ENCODE results near the gene AKAP8. TPM values are rescaled to one million over a fixed set of nuclear protein-coding genes. Genes with fewer than 3 reads are reported as not detected.

The AKAP8 gene
- total RNA-seq = 10 to 100 TPM; 54.5 to 57.1 TPM

- Mint-ChIP-seq H3K36me3 (ENCODE audit: low read depth) (peaks cover 7% of the 10 kb centered on the region), H3K4me1 (peaks cover 32% of the 10 kb centered on the region), H3K27ac (peak within 1 kb of the TSS; percentile 99), H3K4me3 (peak within 1 kb of the TSS; percentile 87), H3K9me3 (no peaks in the 10 kb centered on the region), H3K27me3 (no peaks in the 10 kb centered on the region)
- ChIA-PET POLR2A (interaction anchor here (1.0 to 1.7 kb wide), 3 partner anchors 40 to 86 kb away, joined by 3 to 11 read pairs (median 4); partner anchors contain the start of gene AKAP8L), CTCF (interaction anchor here (0.6 to 3.6 kb wide), 12 partner anchors 11 to 806 kb away, joined by 3 to 18 read pairs (median 3); partner anchors contain the start of gene AKAP8L)
- DNase-seq = peak; percentile 97
Measured at GRCh38 chr19:15379083-15379998, at the start of gene AKAP8. TSS of gene AKAP8 (minus strand) at chr19:15379787. CDS start at chr19:15379731, 56 bp downstream.

GRCh38 chr19:15427991-15428471, 48.4 kb upstream of the AKAP8 start:
- H3K4me1 Mint-ChIP-seq = peaks cover 23% of the 10 kb centered on the region
- CTCF ChIA-PET = interaction anchor here (2.6 kb wide), 1 partner anchor 9 kb away, joined by 14 read pairs; the partner anchor contains the start of gene AKAP8L
- peaks cover 38% of the 10 kb centered on the region for H3K36me3 Mint-ChIP-seq (ENCODE audit: low read depth)
- DNase-seq = no peak
- POLR2A ChIA-PET = no interaction called here
- peaks cover 2% of the 10 kb centered on the region for H3K9me3 Mint-ChIP-seq
- H3K27ac Mint-ChIP-seq = no peak overlapping the region
- H3K4me3 Mint-ChIP-seq = no peak overlapping the region
- no peaks in the 10 kb centered on the region for H3K27me3 Mint-ChIP-seq

GRCh38 chr19:15427350-15427700, 47.7 kb upstream of the AKAP8 start:
- Mint-ChIP-seq H3K4me1 (peaks cover 20% of the 10 kb centered on the region), H3K27ac (no peak overlapping the region), H3K4me3 (no peak overlapping the region), H3K27me3 (no peaks in the 10 kb centered on the region), H3K9me3 (peaks cover 2% of the 10 kb centered on the region), H3K36me3 (ENCODE audit: low read depth) (peaks cover 45% of the 10 kb centered on the region)
- ChIA-PET CTCF (interaction anchor here (2.6 kb wide), 1 partner anchor 8 kb away, joined by 14 read pairs; the partner anchor contains the start of gene AKAP8L), POLR2A (no interaction called here)
- no peak for DNase-seq

- H3K9me3 Mint-ChIP-seq = peaks cover 2% of the 10 kb centered on the region
- peaks cover 49% of the 10 kb centered on the region for H3K36me3 Mint-ChIP-seq (ENCODE audit: low read depth)
- H3K4me1 Mint-ChIP-seq = peaks cover 16% of the 10 kb centered on the region
- POLR2A ChIA-PET = no interaction called here
- CTCF ChIA-PET = no interaction called here
- H3K27ac Mint-ChIP-seq = no peak overlapping the region
- H3K27me3 Mint-ChIP-seq = no peaks in the 10 kb centered on the region
- H3K4me3 Mint-ChIP-seq = no peak overlapping the region
- DNase-seq = no peak
Measured at GRCh38 chr19:15426485-15427349, 47.1 kb upstream of the AKAP8 start.

- peaks cover 2% of the 10 kb centered on the region for H3K9me3 Mint-ChIP-seq
- H3K4me1 Mint-ChIP-seq = peaks cover 4% of the 10 kb centered on the region
- H3K36me3 Mint-ChIP-seq (ENCODE audit: low read depth) = peaks cover 47% of the 10 kb centered on the region
- no peak for DNase-seq
- H3K4me3 Mint-ChIP-seq = no peak overlapping the region
- no peak overlapping the region for H3K27ac Mint-ChIP-seq
- ChIA-PET POLR2A (no interaction called here), CTCF (interaction anchor here (1.3 kb wide), 1 partner anchor 130 kb away, joined by 4 read pairs; no protein-coding TSS in a partner anchor)
- H3K27me3 Mint-ChIP-seq = no peaks in the 10 kb centered on the region
Measured at GRCh38 chr19:15425321-15425950, 45.8 kb upstream of the AKAP8 start.

- Mint-ChIP-seq H3K9me3 (peaks cover 2% of the 10 kb centered on the region), H3K4me1 (peaks cover 6% of the 10 kb centered on the region), H3K27ac (no peak overlapping the region), H3K36me3 (ENCODE audit: low read depth) (peaks cover 47% of the 10 kb centered on the region), H3K4me3 (no peak overlapping the region), H3K27me3 (no peaks in the 10 kb centered on the region)
- ChIA-PET POLR2A (no interaction called here), CTCF (interaction anchor here (1.3 kb wide), 1 partner anchor 131 kb away, joined by 4 read pairs; no protein-coding TSS in a partner anchor)
- DNase-seq = no peak
Measured at GRCh38 chr19:15424692-15425272, 45.2 kb upstream of the AKAP8 start.

GRCh38 chr19:15424121-15424520, 44.5 kb upstream of the AKAP8 start:
- ChIA-PET CTCF (interaction anchor here (1.0 kb wide), 1 partner anchor 132 kb away, joined by 3 read pairs; no protein-coding TSS in a partner anchor), POLR2A (no interaction called here)
- no peak overlapping the region for H3K4me3 Mint-ChIP-seq
- DNase-seq = no peak
- no peak overlapping the region for H3K27ac Mint-ChIP-seq
- peaks cover 2% of the 10 kb centered on the region for H3K9me3 Mint-ChIP-seq
- peaks cover 12% of the 10 kb centered on the region for H3K4me1 Mint-ChIP-seq
- peaks cover 47% of the 10 kb centered on the region for H3K36me3 Mint-ChIP-seq (ENCODE audit: low read depth)
- H3K27me3 Mint-ChIP-seq = no peaks in the 10 kb centered on the region

- ChIA-PET CTCF (interaction anchor here (1.0 kb wide), 1 partner anchor 133 kb away, joined by 3 read pairs; no protein-coding TSS in a partner anchor), POLR2A (no interaction called here)
- Mint-ChIP-seq H3K27ac (no peak overlapping the region), H3K27me3 (no peaks in the 10 kb centered on the region), H3K4me1 (peaks cover 13% of the 10 kb centered on the region), H3K9me3 (peaks cover 2% of the 10 kb centered on the region), H3K36me3 (ENCODE audit: low read depth) (peaks cover 49% of the 10 kb centered on the region), H3K4me3 (no peak overlapping the region)
- DNase-seq = no peak
Measured at GRCh38 chr19:15423130-15423529, 43.5 kb upstream of the AKAP8 start.

- CTCF ChIA-PET = interaction anchor here (1.2 to 4.5 kb wide), 2 partner anchors 15 to 131 kb away, joined by 3 to 108 read pairs; no protein-coding TSS in a partner anchor
- Mint-ChIP-seq H3K4me1 (peaks cover 19% of the 10 kb centered on the region), H3K4me3 (no peak overlapping the region), H3K27ac (no peak overlapping the region), H3K36me3 (ENCODE audit: low read depth) (peaks cover 48% of the 10 kb centered on the region), H3K9me3 (peaks cover 2% of the 10 kb centered on the region), H3K27me3 (no peaks in the 10 kb centered on the region)
- no peak for DNase-seq
- POLR2A ChIA-PET = no interaction called here
Measured at GRCh38 chr19:15422296-15423075, 42.9 kb upstream of the AKAP8 start.

- no peak for DNase-seq
- H3K4me1 Mint-ChIP-seq = peaks cover 26% of the 10 kb centered on the region
- H3K27ac Mint-ChIP-seq = no peak overlapping the region
- peaks cover 44% of the 10 kb centered on the region for H3K36me3 Mint-ChIP-seq (ENCODE audit: low read depth)
- H3K9me3 Mint-ChIP-seq = peaks cover 2% of the 10 kb centered on the region
- H3K27me3 Mint-ChIP-seq = no peaks in the 10 kb centered on the region
- POLR2A ChIA-PET = no interaction called here
- CTCF ChIA-PET = interaction anchor here (1.2 to 4.5 kb wide), 2 partner anchors 14 to 132 kb away, joined by 3 to 108 read pairs; no protein-coding TSS in a partner anchor
- H3K4me3 Mint-ChIP-seq = no peak overlapping the region
Measured at GRCh38 chr19:15421721-15422260, 42.2 kb upstream of the AKAP8 start.

GRCh38 chr19:15421136-15421695, 41.6 kb upstream of the AKAP8 start:
- no peak for DNase-seq
- POLR2A ChIA-PET = no interaction called here
- Mint-ChIP-seq H3K27me3 (no peaks in the 10 kb centered on the region), H3K27ac (no peak overlapping the region), H3K9me3 (peaks cover 2% of the 10 kb centered on the region), H3K36me3 (ENCODE audit: low read depth) (peaks cover 45% of the 10 kb centered on the region), H3K4me1 (peaks cover 29% of the 10 kb centered on the region), H3K4me3 (no peak overlapping the region)
- CTCF ChIA-PET = interaction anchor here (0.7 to 4.5 kb wide), 6 partner anchors 12 to 138 kb away, joined by 3 to 108 read pairs (median 17); partner anchors contain the start of gene AKAP8

Data from activated CD4-positive, alpha-beta T cell treated with anti-CD3 and anti-CD28 coated beads, Interleukin-2, amount 10 ng/mL, durations not matched to agents 7 days and 5 days (primary cell).